Mesenchymal stem cell (in vitro differentiated cells and primary cell): ENCODE results near the gene KIRREL2.

Source experiments
- DNase-seq: peaks from one replicate; pipeline ENCODE4 v3.0.0-alpha.2; 2013
- H2AFZ ChIP-seq: one replicate; pipeline ENCODE4 v1.6.1; 2013; ENCODE audit warnings: low read depth, mild to moderate bottlenecking, control low read depth, inconsistent platforms, low read length, moderate library complexity
- H2AK5ac ChIP-seq: 2 replicates; pipeline ENCODE4 v1.6.1; 2013; ENCODE audit warnings: low read length, moderate library complexity, mild to moderate bottlenecking, inconsistent platforms; ENCODE audit not compliant: severe bottlenecking
- H2BK120ac ChIP-seq: one replicate; pipeline ENCODE4 v1.6.1; 2013; ENCODE audit warnings: low read depth, mild to moderate bottlenecking, inconsistent platforms, low read length, moderate library complexity
- H2BK12ac ChIP-seq, 2 experiments: one replicate each; pipeline ENCODE4 v1.6.1; 2013; ENCODE audit warnings: inconsistent platforms in 2 of 2, low read length in 2 of 2, mild to moderate bottlenecking in 2 of 2, moderate library complexity in 2 of 2, control low read depth in 1 of 2
- H2BK15ac ChIP-seq: one replicate; pipeline ENCODE4 v1.6.1; 2013; ENCODE audit warnings: mild to moderate bottlenecking, low read depth, inconsistent platforms; ENCODE audit not compliant: poor library complexity, severe bottlenecking
- H2BK5ac ChIP-seq: 2 replicates; pipeline ENCODE4 v1.6.1; 2013; ENCODE audit warnings: low read depth, mild to moderate bottlenecking, low read length, control low read depth, inconsistent platforms; ENCODE audit not compliant: poor library complexity, severe bottlenecking
- H3K14ac ChIP-seq, 2 experiments: one replicate each; pipeline ENCODE4 v1.6.1; 2013; ENCODE audit warnings: inconsistent platforms in 2 of 2, low read length in 2 of 2, control low read depth in 1 of 2, mild to moderate bottlenecking in 1 of 2, moderate library complexity in 1 of 2
- H3K18ac ChIP-seq, 2 experiments: one replicate each; pipeline ENCODE4 v1.6.1; 2013; ENCODE audit warnings: inconsistent platforms in 2 of 2, low read length in 2 of 2, control low read depth in 1 of 2, low read depth in 1 of 2, mild to moderate bottlenecking in 1 of 2
- H3K23ac ChIP-seq, 2 experiments: one replicate each; pipeline ENCODE4 v1.6.1; 2013; ENCODE audit warnings: inconsistent platforms in 2 of 2, low read length in 2 of 2, mild to moderate bottlenecking in 2 of 2, moderate library complexity in 2 of 2, control low read depth in 1 of 2
- H3K27ac ChIP-seq: 2 replicates; pipeline ENCODE4 v1.5.1; 2013; ENCODE audit warnings: mild to moderate bottlenecking, moderate library complexity, low read length, control low read depth, inconsistent platforms; ENCODE audit not compliant: poor library complexity, severe bottlenecking
- H3K27me3 ChIP-seq, 2 experiments: 2 replicates each; pipeline versions ENCODE4 v1.6.1 to v1.7.0; 2013; ENCODE audit warnings: low read length in 2 of 2, mild to moderate bottlenecking in 2 of 2, moderate library complexity in 2 of 2, control low read depth in 1 of 2, inconsistent platforms in 1 of 2; ENCODE audit not compliant: control insufficient read depth in 1 of 2, insufficient read depth in 1 of 2
- H3K36me3 ChIP-seq, 2 experiments: 2 replicates each; pipeline versions ENCODE4 v1.6.1 to v1.7.0; 2013; ENCODE audit warnings: low read length in 2 of 2, control low read depth in 1 of 2, inconsistent platforms in 1 of 2, low read depth in 1 of 2, mild to moderate bottlenecking in 1 of 2; ENCODE audit not compliant: insufficient read depth in 2 of 2, control insufficient read depth in 1 of 2
- H3K4ac ChIP-seq, 2 experiments: one replicate each; pipeline ENCODE4 v1.6.1; 2013; ENCODE audit warnings: inconsistent platforms in 2 of 2, low read length in 2 of 2, mild to moderate bottlenecking in 2 of 2, moderate library complexity in 2 of 2, control low read depth in 1 of 2, low read depth in 1 of 2
- H3K4me1 ChIP-seq: 2 replicates; pipeline ENCODE4 v1.6.1; 2013; ENCODE audit warnings: low read depth, low read length, control low read depth; ENCODE audit not compliant: control insufficient read depth, insufficient read depth
- H3K4me2 ChIP-seq: 2 replicates; pipeline ENCODE4 v1.6.1; 2013; ENCODE audit warnings: low read length, mild to moderate bottlenecking, inconsistent platforms; ENCODE audit not compliant: poor library complexity, severe bottlenecking
- H3K4me3 ChIP-seq, 2 experiments: 2 replicates each; pipeline versions ENCODE4 v1.5.1 to v1.7.0; 2013; ENCODE audit warnings: low read length in 2 of 2, mild to moderate bottlenecking in 2 of 2, control low read depth in 1 of 2, low read depth in 1 of 2; ENCODE audit not compliant: insufficient read depth in 1 of 2
- H3K79me1 ChIP-seq: replicated peaks from 2 replicates; pipeline ENCODE4 v1.6.1; 2013; ENCODE audit warnings: mild to moderate bottlenecking, control low read depth, low read length, inconsistent platforms; ENCODE audit not compliant: poor library complexity, severe bottlenecking
- H3K9ac ChIP-seq: 2 replicates; pipeline ENCODE4 v1.7.0; 2013; ENCODE audit warnings: mild to moderate bottlenecking, low read length, moderate library complexity
- H3K9me3 ChIP-seq: 2 replicates; pipeline ENCODE4 v1.7.0; 2013; ENCODE audit warnings: mild to moderate bottlenecking, low read length; ENCODE audit not compliant: control insufficient read depth
- H4K8ac ChIP-seq: one replicate; pipeline ENCODE4 v1.6.1; 2013; ENCODE audit warnings: inconsistent platforms, mild to moderate bottlenecking, low read length, moderate library complexity
- H4K91ac ChIP-seq: one replicate; pipeline ENCODE4 v1.6.1; 2013; ENCODE audit warnings: mild to moderate bottlenecking, low read length, inconsistent platforms
- WGBS: methylation state at CpG from one replicate; pipeline ENCODE4 v1.1.7; 2013; ENCODE audit warnings: mixed read lengths; 5-methylcytosine and 5-hydroxymethylcytosine counted together

Gene KIRREL2

DNA sequence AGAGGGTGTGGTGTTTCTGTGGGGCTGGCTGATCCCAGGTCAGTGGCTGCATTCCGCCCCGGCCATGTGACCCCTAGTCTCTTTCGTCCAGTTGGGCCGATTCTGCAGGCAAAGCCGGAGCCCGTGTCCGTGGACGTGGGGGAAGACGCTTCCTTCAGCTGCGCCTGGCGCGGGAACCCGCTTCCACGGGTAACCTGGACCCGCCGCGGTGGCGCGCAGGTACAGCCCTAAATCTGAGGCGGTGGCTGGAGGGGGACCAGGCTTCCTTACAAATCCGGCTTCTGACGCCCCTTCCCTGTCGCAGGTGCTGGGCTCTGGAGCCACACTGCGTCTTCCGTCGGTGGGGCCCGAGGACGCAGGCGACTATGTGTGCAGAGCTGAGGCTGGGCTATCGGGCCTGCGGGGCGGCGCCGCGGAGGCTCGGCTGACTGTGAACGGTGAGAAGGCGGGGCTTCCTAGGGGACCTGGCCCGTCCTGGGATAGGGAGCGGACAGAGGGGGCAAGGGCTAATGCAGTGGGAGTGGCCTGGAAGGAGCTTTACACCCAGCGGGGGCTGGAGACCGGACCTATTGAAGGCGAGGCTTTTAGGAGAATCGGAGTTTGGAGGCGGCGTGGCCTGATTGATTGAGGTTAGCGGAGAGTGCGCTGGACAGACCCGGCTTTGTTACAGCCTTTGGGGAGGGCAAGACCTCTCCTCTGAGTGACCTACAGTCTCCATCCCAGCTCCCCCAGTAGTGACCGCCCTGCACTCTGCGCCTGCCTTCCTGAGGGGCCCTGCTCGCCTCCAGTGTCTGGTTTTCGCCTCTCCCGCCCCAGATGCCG is 4.3 kb downstream of the KIRREL2 start:
- Histone ChIP-seq H4K8ac (no peak overlapping the region), H3K14ac (no peak overlapping the region), H3K18ac (no peak overlapping the region), H2AFZ (peak overlapping the region; percentile 43), H2BK5ac (no peak overlapping the region), H2BK120ac (no peak overlapping the region), H3K4me2 (peak overlapping the region; percentile 48), H2BK15ac (no peak overlapping the region), H3K4ac (no peak overlapping the region), H2BK12ac (no peak overlapping the region), H3K9me3 (no peaks in the 10 kb centered on the region), H3K23ac (no peak overlapping the region), H3K27ac (no peak overlapping the region), H3K9ac (no peak overlapping the region), H2AK5ac (no peak overlapping the region), H3K4me3 (no peak overlapping the region), H3K27me3 (peaks cover 82 to 88% of the 10 kb centered on the region in 2 experiments), H4K91ac (no peak overlapping the region), H3K36me3 (no peaks in the 10 kb centered on the region), H3K4me1 (peaks cover 18% of the 10 kb centered on the region), H3K79me1 (no peaks in the 10 kb centered on the region)
- peak; percentile 14 for DNase-seq
- WGBS, result 5% methylated on average over 50 of the region's 55 CpGs

DNA sequence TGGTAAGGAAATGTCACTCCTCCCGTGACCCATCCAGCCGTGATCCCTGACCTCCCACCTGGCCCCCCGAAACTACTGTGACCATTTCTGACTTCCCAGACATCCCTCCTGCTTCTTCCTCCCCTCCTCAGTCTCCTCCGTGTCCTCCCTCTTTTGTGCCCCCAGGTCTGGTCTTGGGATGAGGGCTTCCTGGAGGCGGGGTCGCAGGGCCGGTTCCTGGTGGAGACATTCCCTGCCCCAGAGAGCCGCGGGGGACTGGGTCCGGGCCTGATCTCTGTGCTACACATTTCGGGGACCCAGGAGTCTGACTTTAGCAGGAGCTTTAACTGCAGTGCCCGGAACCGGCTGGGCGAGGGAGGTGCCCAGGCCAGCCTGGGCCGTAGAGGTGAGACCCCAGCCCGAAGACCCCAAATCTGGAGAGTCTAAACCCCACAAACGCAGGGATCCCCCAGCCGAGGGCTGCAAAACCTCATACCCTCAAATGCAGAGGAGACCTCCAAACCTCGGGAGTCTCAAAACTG is 5.0 kb downstream of the KIRREL2 start:
- Histone ChIP-seq H2BK12ac (no peak overlapping the region), H3K18ac (no peak overlapping the region), H3K9ac (no peak overlapping the region), H3K27ac (no peak overlapping the region), H3K9me3 (no peaks in the 10 kb centered on the region), H4K91ac (no peak overlapping the region), H2BK5ac (no peak overlapping the region), H3K79me1 (no peaks in the 10 kb centered on the region), H4K8ac (no peak overlapping the region), H2AFZ (no peak overlapping the region), H3K14ac (no peak overlapping the region), H3K23ac (no peak overlapping the region), H3K4me3 (no peak overlapping the region), H2BK120ac (no peak overlapping the region), H3K27me3 (peaks cover 80 to 88% of the 10 kb centered on the region in 2 experiments), H2AK5ac (no peak overlapping the region), H3K4me1 (peaks cover 11% of the 10 kb centered on the region), H3K36me3 (no peaks in the 10 kb centered on the region), H2BK15ac (no peak overlapping the region), H3K4me2 (no peak overlapping the region), H3K4ac (no peak overlapping the region)
- DNase-seq, result no peak
- 48% methylated on average over 19 of the region's 19 CpGs for WGBS

DNA sequence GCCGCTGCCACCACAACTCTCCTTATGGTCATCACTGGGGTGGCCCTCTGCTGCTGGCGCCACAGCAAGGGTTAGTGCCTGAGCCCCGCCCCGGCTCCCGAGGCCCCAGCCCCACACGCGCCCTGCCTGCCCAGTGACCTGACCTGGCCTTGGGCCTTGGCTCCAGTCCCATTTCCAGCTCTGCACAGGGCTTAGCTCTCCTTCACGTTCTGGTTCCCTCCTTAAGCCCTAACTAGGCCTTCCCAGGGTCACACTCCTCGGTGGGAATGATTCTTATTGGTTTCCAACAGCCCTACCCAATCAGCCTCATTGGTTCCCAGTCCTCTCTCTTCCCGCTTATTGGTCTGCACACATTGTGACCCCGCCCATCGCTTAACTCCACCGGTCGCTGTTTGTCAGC is 5.8 kb downstream of the KIRREL2 start:
- no peak overlapping the region for H2BK120ac ChIP-seq
- DNase-seq, result no peak
- H2BK12ac ChIP-seq, result no peak overlapping the region
- no peaks in the 10 kb centered on the region for H3K79me1 ChIP-seq
- no peak overlapping the region for H3K27ac ChIP-seq
- H3K36me3 ChIP-seq, result no peaks in the 10 kb centered on the region
- no peak overlapping the region for H3K18ac ChIP-seq
- no peak overlapping the region for H4K8ac ChIP-seq
- no peak overlapping the region for H2AK5ac ChIP-seq
- H3K9me3 ChIP-seq, result no peaks in the 10 kb centered on the region
- H3K4me1 ChIP-seq, result peaks cover 8% of the 10 kb centered on the region
- no peak overlapping the region for H3K4ac ChIP-seq
- peaks cover 80 to 88% of the 10 kb centered on the region in 2 experiments for H3K27me3 ChIP-seq
- no peak overlapping the region for H3K4me3 ChIP-seq
- H3K9ac ChIP-seq, result no peak overlapping the region
- H3K23ac ChIP-seq, result no peak overlapping the region
- H4K91ac ChIP-seq, result no peak overlapping the region
- H2AFZ ChIP-seq, result no peak overlapping the region
- H3K4me2 ChIP-seq, result no peak overlapping the region
- H3K14ac ChIP-seq, result no peak overlapping the region
- WGBS, result 86% methylated on average over 14 of the region's 14 CpGs
- H2BK5ac ChIP-seq, result no peak overlapping the region
- no peak overlapping the region for H2BK15ac ChIP-seq

DNA sequence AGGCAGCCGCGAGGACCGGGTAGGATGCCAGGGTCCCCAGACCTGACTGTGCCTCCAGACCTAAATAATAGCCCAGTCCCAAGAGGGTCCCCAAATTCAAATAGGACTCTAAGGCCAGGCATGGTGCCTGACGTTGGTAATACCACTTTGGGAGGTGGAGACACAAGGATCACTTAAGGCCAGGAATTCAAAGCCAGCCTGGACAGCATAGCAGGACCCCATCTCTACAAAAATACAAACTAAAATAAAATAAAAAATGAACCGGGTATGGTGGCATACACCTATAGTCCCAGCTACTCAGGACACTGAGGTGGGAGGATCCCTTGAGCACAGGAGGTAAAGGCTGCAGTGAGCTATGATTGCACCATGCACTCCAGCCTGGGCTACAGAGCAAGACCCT is 6.3 kb downstream of the KIRREL2 start:
- no peak overlapping the region for H3K18ac ChIP-seq
- no peak overlapping the region for H3K27ac ChIP-seq
- 93% methylated on average over 4 of the region's 5 CpGs for WGBS
- H2BK15ac ChIP-seq, result no peak overlapping the region
- H3K14ac ChIP-seq, result no peak overlapping the region
- H4K91ac ChIP-seq, result no peak overlapping the region
- H2BK12ac ChIP-seq, result no peak overlapping the region
- no peak overlapping the region for H3K9ac ChIP-seq
- no peak overlapping the region for H4K8ac ChIP-seq
- H3K27me3 ChIP-seq, result peaks cover 80 to 88% of the 10 kb centered on the region in 2 experiments
- no peaks in the 10 kb centered on the region for H3K36me3 ChIP-seq
- no peak overlapping the region for H3K23ac ChIP-seq
- no peak overlapping the region for H2AK5ac ChIP-seq
- H3K4ac ChIP-seq, result no peak overlapping the region
- no peak overlapping the region for H2AFZ ChIP-seq
- peaks cover 8% of the 10 kb centered on the region for H3K4me1 ChIP-seq
- H2BK5ac ChIP-seq, result no peak overlapping the region
- no peak overlapping the region for H3K4me3 ChIP-seq
- DNase-seq, result no peak
- H3K9me3 ChIP-seq, result no peaks in the 10 kb centered on the region
- no peak overlapping the region for H3K4me2 ChIP-seq
- H2BK120ac ChIP-seq, result no peak overlapping the region
- no peaks in the 10 kb centered on the region for H3K79me1 ChIP-seq
